HEK293T (cell line): Measurements from ENCODE around the gene TRPM5.

Experiments
- CTCF ChIA-PET: fragments of 350-600 bp; formaldehyde crosslinking; extraction: SDS; loops from one replicate; lab custom pipeline; 2021; ENCODE audit warnings: antibody characterized with exemption, inconsistent platforms; lab: Yijun Ruan, JAX
- POLR2A ChIA-PET: fragments of 350-600 bp; formaldehyde crosslinking; extraction: SDS; loops from one replicate; lab custom pipeline; 2020; ENCODE audit warnings: antibody characterized with exemption, inconsistent platforms; lab: Yijun Ruan, JAX
- DNase-seq: peaks from one replicate; pipeline ENCODE4 v3.0.0; 2012; ENCODE audit warnings: mixed read lengths; ENCODE audit errors: extremely low spot score
- ARNT ChIP-seq: fragments of 450-650 bp; IDR thresholded peaks from 2 replicates; pipeline ENCODE4 v1.6.1; 2017; ENCODE audit warnings: mild to moderate bottlenecking
- BHLHE40 ChIP-seq: fragments of 450-650 bp; IDR thresholded peaks from 2 replicates; pipeline ENCODE4 v1.6.1; 2016; ENCODE audit warnings: mild to moderate bottlenecking, moderate library complexity, borderline replicate concordance
- CTBP1 ChIP-seq: fragments of 450-650 bp; IDR thresholded peaks from 2 replicates; pipeline ENCODE4 v1.6.1; 2016; ENCODE audit warnings: borderline replicate concordance
- ELF4 ChIP-seq: fragments of 450-650 bp; IDR thresholded peaks from 2 replicates; pipeline ENCODE4 v1.6.1; 2017; ENCODE audit warnings: antibody characterized with exemption
- FOXA1 ChIP-seq: fragments of 450-650 bp; IDR thresholded peaks from 2 replicates; pipeline ENCODE4 v1.6.1; 2016; ENCODE audit warnings: mild to moderate bottlenecking
- FOXK2 ChIP-seq: fragments of 450-650 bp; IDR thresholded peaks from 2 replicates; pipeline ENCODE4 v1.6.1; 2016; ENCODE audit warnings: mild to moderate bottlenecking
- FOXM1 ChIP-seq: fragments of 450-650 bp; IDR thresholded peaks from 2 replicates; pipeline ENCODE4 v1.6.1; 2017; ENCODE audit warnings: mild to moderate bottlenecking, borderline replicate concordance
- HDGF ChIP-seq: fragments of 450-650 bp; IDR thresholded peaks from 2 replicates; pipeline ENCODE4 v1.6.1; 2017; ENCODE audit warnings: antibody characterized with exemption, borderline replicate concordance
- L3MBTL2 ChIP-seq: fragments of 450-650 bp; conservative IDR thresholded peaks from 2 replicates; pipeline ENCODE4 v1.6.1; 2016; ENCODE audit warnings: mild to moderate bottlenecking
- LEF1 ChIP-seq: fragments of 450-650 bp; IDR thresholded peaks from 2 replicates; pipeline ENCODE4 v1.6.1; 2017; ENCODE audit warnings: mild to moderate bottlenecking, borderline replicate concordance
- NFRKB ChIP-seq: fragments of 450-650 bp; IDR thresholded peaks from 2 replicates; pipeline ENCODE4 v1.6.1; 2016; ENCODE audit warnings: mild to moderate bottlenecking, moderate library complexity
- SP1 ChIP-seq: fragments of 450-650 bp; IDR thresholded peaks from 2 replicates; pipeline ENCODE4 v1.6.1; 2017
- SUZ12 ChIP-seq: fragments of 450-650 bp; IDR thresholded peaks from 2 replicates; pipeline ENCODE4 v1.6.1; 2016; ENCODE audit warnings: mild to moderate bottlenecking
- TARDBP ChIP-seq: fragments of 450-650 bp; IDR thresholded peaks from 2 replicates; pipeline ENCODE4 v1.6.1; 2016
- ZNF384 ChIP-seq: fragments of 450-650 bp; IDR thresholded peaks from 2 replicates; pipeline ENCODE4 v1.6.1; 2016
- TF ChIP-seq, protein P1 (sequence below): fragments of 450-650 bp; IDR thresholded peaks from 2 replicates; pipeline ENCODE4 v1.6.1; 2016

Gene TRPM5

GRCh38 chr11:2477254-2477653, 32.9 kb upstream of the TRPM5 start:
- POLR2A ChIA-PET = no interaction called here
- DNase-seq = no peak
- TF ChIP-seq, protein P1, sequence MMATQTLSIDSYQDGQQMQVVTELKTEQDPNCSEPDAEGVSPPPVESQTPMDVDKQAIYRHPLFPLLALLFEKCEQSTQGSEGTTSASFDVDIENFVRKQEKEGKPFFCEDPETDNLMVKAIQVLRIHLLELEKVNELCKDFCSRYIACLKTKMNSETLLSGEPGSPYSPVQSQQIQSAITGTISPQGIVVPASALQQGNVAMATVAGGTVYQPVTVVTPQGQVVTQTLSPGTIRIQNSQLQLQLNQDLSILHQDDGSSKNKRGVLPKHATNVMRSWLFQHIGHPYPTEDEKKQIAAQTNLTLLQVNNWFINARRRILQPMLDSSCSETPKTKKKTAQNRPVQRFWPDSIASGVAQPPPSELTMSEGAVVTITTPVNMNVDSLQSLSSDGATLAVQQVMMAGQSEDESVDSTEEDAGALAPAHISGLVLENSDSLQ = no peak
- TF ChIP-seq ZNF384 (no peak), SUZ12 (no peak)
- CTCF ChIA-PET = no interaction called here

DNA sequence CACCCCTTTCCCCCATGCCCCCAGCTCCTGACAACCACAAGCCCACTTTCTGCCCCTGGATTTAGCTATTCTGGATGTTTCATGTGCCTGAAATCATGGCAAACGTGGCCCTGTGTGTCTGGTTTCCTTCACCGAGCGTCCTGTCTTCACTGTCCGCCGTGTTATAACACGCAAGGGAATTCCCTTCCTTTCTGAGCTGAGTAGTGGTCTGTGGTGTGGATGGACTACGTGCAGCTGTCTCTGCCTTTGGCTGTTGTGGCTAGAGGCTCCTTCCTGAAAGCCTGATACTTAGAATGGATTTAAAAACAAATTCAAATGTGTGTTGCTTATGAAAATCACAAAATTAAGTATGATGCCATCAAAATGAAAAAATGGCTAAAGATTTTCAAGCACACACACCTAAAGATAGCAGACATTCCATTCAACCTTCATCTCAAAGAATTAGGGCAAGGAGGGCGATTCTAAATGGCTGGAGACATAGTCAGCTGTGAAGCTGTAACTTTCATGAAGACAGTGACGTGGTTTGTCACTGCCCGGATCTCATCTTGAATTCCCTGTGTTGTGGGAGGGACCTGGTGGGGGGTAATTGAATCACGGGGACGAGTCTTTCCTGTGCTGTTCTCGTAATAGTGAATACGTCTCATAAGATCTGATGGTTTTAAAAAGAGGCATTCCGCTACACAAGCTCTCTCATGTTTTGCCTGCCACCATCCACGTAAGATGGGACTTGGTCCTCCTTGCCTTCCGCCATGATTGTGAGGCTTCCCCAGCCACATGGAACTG, 31.0 kb upstream of the TRPM5 start:
- ChIA-PET POLR2A (no interaction called here), CTCF (no interaction called here)
- DNase-seq = no peak
- TF ChIP-seq L3MBTL2 = no peak

GRCh38 chr11:2474059-2474901, 30.0 kb upstream of the TRPM5 start:
- ChIA-PET CTCF (no interaction called here), POLR2A (no interaction called here)
- no peak for DNase-seq
- no peak for TF ChIP-seq LEF1

GRCh38 chr11:2473361-2474058, 29.2 kb upstream of the TRPM5 start:
- ChIA-PET POLR2A (no interaction called here), CTCF (no interaction called here)
- TF ChIP-seq, protein P1 = no peak
- TF ChIP-seq L3MBTL2 = no peak
- no peak for TF ChIP-seq HDGF
- TF ChIP-seq FOXM1 = no peak
- no peak for TF ChIP-seq ZNF384
- TF ChIP-seq SP1 = no peak
- TF ChIP-seq NFRKB = no peak
- TF ChIP-seq FOXK2 = no peak
- no peak for TF ChIP-seq TARDBP
- no peak for TF ChIP-seq ARNT
- TF ChIP-seq ELF4 = no peak
- no peak for TF ChIP-seq FOXA1
- no peak for TF ChIP-seq SUZ12

GRCh38 chr11:2472428-2473186, 28.3 kb upstream of the TRPM5 start:
- TF ChIP-seq FOXK2 (no peak), BHLHE40 (no peak), FOXA1 (no peak), ELF4 (no peak), SUZ12 (no peak), LEF1 (no peak), NFRKB (no peak), CTBP1 (no peak), ZNF384 (no peak), SP1 (no peak)
- CTCF ChIA-PET = no interaction called here
- no peak for DNase-seq
- POLR2A ChIA-PET = no interaction called here

More at GRCh38 chr11:2473361-2474058, 29.2 kb upstream of the TRPM5 start:
- no peak for DNase-seq

- TF ChIP-seq L3MBTL2 (no peak), ARNT (no peak), CTBP1 (no peak), SP1 (no peak), FOXK2 (no peak), SUZ12 (no peak), LEF1 (no peak), HDGF (no peak), BHLHE40 (no peak), ELF4 (no peak), FOXA1 (no peak), TARDBP (no peak), FOXM1 (no peak), ZNF384 (no peak), NFRKB (no peak)
- TF ChIP-seq, protein P1 = no peak
- no peak for DNase-seq
- POLR2A ChIA-PET = no interaction called here
- CTCF ChIA-PET = no interaction called here
Observed at GRCh38 chr11:2471804-2472096, 27.4 kb upstream of the TRPM5 start.
